GM12878 (cell line): ENCODE results near the gene TNFAIP2. TPM values are rescaled to one million over a fixed set of nuclear protein-coding genes. Genes with fewer than 3 reads are reported as not detected.

Experiments
- BHLHE40 ChIP-seq, 2 experiments: fragments of 450-650 bp in 1 of 2; IDR thresholded peaks; 2 replicates each; pipeline ENCODE4 v1.6.1; 2011 to 2017; ENCODE audit warnings: low read depth in 2 of 2, borderline replicate concordance in 1 of 2, improper control_type of control experiment in 1 of 2, low read length in 1 of 2, mild to moderate bottlenecking in 1 of 2
- DPF2 ChIP-seq: fragments of 450-650 bp; IDR thresholded peaks from 2 replicates; pipeline ENCODE4 v1.6.1; 2017; ENCODE audit warnings: mild to moderate bottlenecking
- IKZF2 ChIP-seq, 2 experiments: fragments of 450-650 bp; IDR thresholded peaks; 2 replicates each; pipeline ENCODE4 v1.6.1; 2017; ENCODE audit warnings: mild to moderate bottlenecking in 2 of 2, moderate library complexity in 2 of 2
- IRF4 ChIP-seq: IDR thresholded peaks from 2 replicates; pipeline ENCODE4 v1.6.1; 2011; ENCODE audit warnings: low read depth, low read length
- MEF2A ChIP-seq: IDR thresholded peaks from 2 replicates; pipeline ENCODE4 v1.6.1; 2011; ENCODE audit warnings: low read depth, mild to moderate bottlenecking, low read length, moderate library complexity; ENCODE audit not compliant: insufficient read depth
- MEF2B ChIP-seq: fragments of 450-650 bp; IDR thresholded peaks from 2 replicates; pipeline ENCODE4 v1.6.1; 2018; ENCODE audit warnings: mild to moderate bottlenecking, moderate library complexity; ENCODE audit not compliant: partially characterized antibody, poor library complexity, severe bottlenecking
- RELA ChIP-seq: fragments of 450-650 bp; IDR thresholded peaks from 2 replicates; pipeline ENCODE4 v1.8.0; 2014; ENCODE audit warnings: borderline replicate concordance; ENCODE audit not compliant: partially characterized antibody
- SMC3 ChIP-seq: IDR thresholded peaks from 2 replicates; pipeline ENCODE4 v1.6.1; 2011; ENCODE audit warnings: low read length, improper control_type of control experiment, borderline replicate concordance
- TAF1 ChIP-seq: IDR thresholded peaks from 2 replicates; pipeline ENCODE4 v1.6.1; 2011; ENCODE audit warnings: mild to moderate bottlenecking, low read depth, low read length, borderline replicate concordance
- TARDBP ChIP-seq: IDR thresholded peaks from 2 replicates; pipeline ENCODE4 v1.6.1; 2016; ENCODE audit warnings: borderline replicate concordance
- TCF12 ChIP-seq: IDR thresholded peaks from 2 replicates; pipeline ENCODE4 v1.6.1; 2011; ENCODE audit warnings: low read depth, mild to moderate bottlenecking, low read length
- polyA plus RNA-seq, 11 experiments: library from polyadenylated mRNA; depleted of rRNA in 4 of 11; unstranded in 6 of 11; stranded (reverse) in 5 of 11; fragments of >200 nt; fragmentation: Nextera tagmentation in 4 of 11; fragmentation: Illumina TruSeq in 1 of 11; extraction: Ambion mirVana in 4 of 11; extraction: Trizol in 1 of 11; gene quantifications; 1 replicate in 1 of 11; 2 replicates in 10 of 11; pipeline versions ENCODE4 v1.2.1 to v1.2.3, GENCODE V29; 2011 to 2016; ENCODE audit warnings: inconsistent platforms in 2 of 11, missing spikeins in 2 of 11, low read depth in 1 of 11
- total RNA-seq, 4 experiments: library from RNA; depleted of rRNA in 3 of 4; stranded (reverse); fragments of >200 nt in 3 of 4; fragmentation: Illumina TruSeq in 1 of 4; extraction: Trizol in 1 of 4; gene quantifications; 2 replicates each; pipeline versions ENCODE4 v1.2.1 to v1.2.3, GENCODE V29; 2013 to 2021
- TF ChIP-seq, protein P1 (sequence below), 3 experiments: IDR thresholded peaks in 2 of 3; conservative IDR thresholded peaks in 1 of 3; 2 replicates each; pipeline ENCODE4 v1.5.1; 2011; ENCODE audit warnings: low read depth in 3 of 3, low read length in 3 of 3, mild to moderate bottlenecking in 3 of 3, control low read depth in 2 of 3, moderate library complexity in 2 of 3, inconsistent platforms in 1 of 3, mixed read lengths in 1 of 3; ENCODE audit not compliant: control insufficient read depth in 2 of 3, insufficient read depth in 1 of 3; ENCODE audit errors: extremely low read depth in 1 of 3
- TF ChIP-seq, protein P2 (sequence below): fragments of 150-350 bp; IDR thresholded peaks from 2 replicates; pipeline ENCODE4 v1.6.1; 2014; ENCODE audit warnings: mild to moderate bottlenecking, low read depth, low read length

Gene TNFAIP2
- total and polyA plus RNA-seq, 10 of the 15 experiments (the other 5 are each of a cell fraction or from before 2014, with no cell fraction given): 7.1 to 150 (median 74.5) TPM

DNA sequence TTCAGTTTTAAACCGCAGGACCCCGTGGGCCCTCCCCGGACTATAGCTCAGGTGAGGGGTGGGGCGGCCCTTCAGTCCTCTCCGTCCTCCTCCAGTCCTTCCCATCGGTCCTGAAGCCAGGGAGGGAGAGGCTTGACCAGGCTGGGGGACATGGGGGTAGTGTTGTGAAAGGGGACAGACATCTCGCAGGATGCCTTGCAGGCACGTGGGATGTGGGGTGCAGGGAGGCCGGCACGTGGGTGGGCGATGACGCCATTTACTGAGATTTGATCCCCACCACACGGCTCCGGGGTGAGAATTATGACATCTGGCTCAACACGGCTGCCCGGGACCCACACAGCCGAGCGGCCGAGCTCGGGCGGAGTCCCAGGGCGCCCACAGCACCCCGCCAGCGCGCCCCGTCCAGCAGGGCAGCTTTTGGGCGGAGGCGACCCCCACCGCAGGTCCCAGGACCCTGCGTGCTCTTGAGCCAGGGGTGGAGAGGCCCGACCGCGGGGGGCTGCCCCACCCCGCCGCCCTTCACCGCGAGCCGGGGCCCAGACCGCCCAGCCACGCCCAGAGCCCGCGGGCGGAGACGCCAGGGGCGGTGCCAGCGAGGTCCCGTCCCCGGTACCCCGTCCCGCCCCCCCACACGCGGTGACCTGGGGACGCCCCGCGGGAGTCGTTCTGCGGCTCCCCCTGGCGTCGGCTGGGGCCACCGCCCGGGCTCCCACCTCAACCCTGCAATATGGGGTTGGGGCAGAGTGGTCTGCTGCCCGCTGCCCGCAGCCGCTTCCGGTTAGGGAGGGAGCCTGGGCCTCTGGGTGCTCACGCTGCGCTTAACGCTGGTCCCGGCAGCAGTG lies 32.0 kb upstream of the TNFAIP2 start (continued):
- TF ChIP-seq, protein P1, sequence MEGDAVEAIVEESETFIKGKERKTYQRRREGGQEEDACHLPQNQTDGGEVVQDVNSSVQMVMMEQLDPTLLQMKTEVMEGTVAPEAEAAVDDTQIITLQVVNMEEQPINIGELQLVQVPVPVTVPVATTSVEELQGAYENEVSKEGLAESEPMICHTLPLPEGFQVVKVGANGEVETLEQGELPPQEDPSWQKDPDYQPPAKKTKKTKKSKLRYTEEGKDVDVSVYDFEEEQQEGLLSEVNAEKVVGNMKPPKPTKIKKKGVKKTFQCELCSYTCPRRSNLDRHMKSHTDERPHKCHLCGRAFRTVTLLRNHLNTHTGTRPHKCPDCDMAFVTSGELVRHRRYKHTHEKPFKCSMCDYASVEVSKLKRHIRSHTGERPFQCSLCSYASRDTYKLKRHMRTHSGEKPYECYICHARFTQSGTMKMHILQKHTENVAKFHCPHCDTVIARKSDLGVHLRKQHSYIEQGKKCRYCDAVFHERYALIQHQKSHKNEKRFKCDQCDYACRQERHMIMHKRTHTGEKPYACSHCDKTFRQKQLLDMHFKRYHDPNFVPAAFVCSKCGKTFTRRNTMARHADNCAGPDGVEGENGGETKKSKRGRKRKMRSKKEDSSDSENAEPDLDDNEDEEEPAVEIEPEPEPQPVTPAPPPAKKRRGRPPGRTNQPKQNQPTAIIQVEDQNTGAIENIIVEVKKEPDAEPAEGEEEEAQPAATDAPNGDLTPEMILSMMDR (IDR thresholded peaks at IDR 0.05 in 2 of 3, conservative IDR thresholded peaks at IDR 0.05 in 1 of 3; ENCODE audit: control insufficient read depth in 2 of 3, extremely low read depth in 1 of 3, insufficient read depth in 1 of 3, low read depth in 3 of 3, low read length in 3 of 3): peak; percentile 43 to 78 (median 73)
- peak; percentile 42; the same call in 1 of the 2 replicates for TF ChIP-seq SMC3
- no peak for TF ChIP-seq TCF12
- peak; percentile 74 to 90; a peak in 3 of 4 replicates for TF ChIP-seq BHLHE40 (IDR thresholded peaks at IDR 0.05; ENCODE audit: borderline replicate concordance in 1 of 2, low read depth in 2 of 2, low read length in 1 of 2)
- peak; percentile 84; the same call in 1 of the 2 replicates for TF ChIP-seq DPF2
- TF ChIP-seq, protein P2, sequence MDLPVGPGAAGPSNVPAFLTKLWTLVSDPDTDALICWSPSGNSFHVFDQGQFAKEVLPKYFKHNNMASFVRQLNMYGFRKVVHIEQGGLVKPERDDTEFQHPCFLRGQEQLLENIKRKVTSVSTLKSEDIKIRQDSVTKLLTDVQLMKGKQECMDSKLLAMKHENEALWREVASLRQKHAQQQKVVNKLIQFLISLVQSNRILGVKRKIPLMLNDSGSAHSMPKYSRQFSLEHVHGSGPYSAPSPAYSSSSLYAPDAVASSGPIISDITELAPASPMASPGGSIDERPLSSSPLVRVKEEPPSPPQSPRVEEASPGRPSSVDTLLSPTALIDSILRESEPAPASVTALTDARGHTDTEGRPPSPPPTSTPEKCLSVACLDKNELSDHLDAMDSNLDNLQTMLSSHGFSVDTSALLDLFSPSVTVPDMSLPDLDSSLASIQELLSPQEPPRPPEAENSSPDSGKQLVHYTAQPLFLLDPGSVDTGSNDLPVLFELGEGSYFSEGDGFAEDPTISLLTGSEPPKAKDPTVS: no peak
- TF ChIP-seq TAF1: no peak
- TF ChIP-seq IKZF2 (IDR thresholded peaks at IDR 0.05): peak; percentile 13 to 19; a peak in 1 of 4 replicates
- TF ChIP-seq MEF2A: no peak
- TF ChIP-seq TARDBP: no peak
- TF ChIP-seq IRF4: no peak
- peak; percentile 21 for TF ChIP-seq MEF2B
- TF ChIP-seq RELA: no peak
